RPMI8226 (cell line): ENCODE results near the gene PPP1R7.

Source experiments
- DNase-seq: peaks from one replicate; pipeline ENCODE4 v3.0.0-alpha.2; 2015

The PPP1R7 gene

DNA sequence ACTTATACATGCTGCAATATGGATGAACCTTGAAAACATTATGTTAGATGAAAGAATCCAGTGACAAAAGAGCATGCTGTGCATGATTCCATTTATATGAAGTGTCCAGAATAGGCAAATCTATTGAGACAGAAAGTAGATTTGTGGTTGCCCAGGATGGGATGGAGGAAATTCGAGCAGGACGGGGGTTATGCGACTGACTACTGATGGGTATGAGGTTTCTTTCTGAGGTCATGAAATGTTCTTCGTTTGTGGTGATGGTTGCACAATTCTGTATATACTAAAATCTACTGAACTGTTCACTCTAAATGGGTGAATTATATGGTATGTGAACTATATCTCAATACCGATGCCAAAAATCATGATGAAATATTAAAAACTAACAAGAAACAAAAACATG, 29.3 kb upstream of the PPP1R7 start:
- DNase-seq: no peak

DNA sequence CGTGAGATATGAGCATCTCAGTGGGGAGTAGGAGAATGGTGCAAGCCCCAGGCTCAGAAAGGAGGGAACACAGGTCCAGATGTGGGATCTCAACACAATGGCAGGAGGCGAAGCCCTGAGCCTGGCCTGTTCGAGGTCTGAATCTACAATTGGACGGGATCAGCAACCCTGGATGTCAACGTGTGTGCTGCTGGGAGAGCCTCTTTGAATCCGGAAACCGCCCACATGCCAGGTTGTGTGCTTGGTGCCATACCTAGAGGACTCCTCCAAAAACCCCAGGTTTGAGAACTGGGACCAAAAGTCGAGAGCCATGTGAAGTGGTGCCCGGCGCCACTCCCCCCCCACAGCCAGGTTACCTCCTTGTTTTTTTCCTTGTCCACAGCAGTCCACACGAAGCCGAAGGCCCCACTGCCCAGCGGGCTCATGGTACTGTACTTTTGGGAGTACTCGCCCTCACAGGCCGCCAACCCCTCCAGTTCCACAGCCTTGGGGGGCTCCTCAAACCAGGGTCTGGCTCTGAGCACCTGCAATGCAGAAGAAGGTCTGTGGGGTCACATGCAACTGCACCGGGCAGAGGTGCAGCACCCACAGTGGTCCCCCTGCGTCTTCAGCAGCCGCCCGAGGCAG, 27.8 kb upstream of the PPP1R7 start:
- DNase-seq: no peak

DNA sequence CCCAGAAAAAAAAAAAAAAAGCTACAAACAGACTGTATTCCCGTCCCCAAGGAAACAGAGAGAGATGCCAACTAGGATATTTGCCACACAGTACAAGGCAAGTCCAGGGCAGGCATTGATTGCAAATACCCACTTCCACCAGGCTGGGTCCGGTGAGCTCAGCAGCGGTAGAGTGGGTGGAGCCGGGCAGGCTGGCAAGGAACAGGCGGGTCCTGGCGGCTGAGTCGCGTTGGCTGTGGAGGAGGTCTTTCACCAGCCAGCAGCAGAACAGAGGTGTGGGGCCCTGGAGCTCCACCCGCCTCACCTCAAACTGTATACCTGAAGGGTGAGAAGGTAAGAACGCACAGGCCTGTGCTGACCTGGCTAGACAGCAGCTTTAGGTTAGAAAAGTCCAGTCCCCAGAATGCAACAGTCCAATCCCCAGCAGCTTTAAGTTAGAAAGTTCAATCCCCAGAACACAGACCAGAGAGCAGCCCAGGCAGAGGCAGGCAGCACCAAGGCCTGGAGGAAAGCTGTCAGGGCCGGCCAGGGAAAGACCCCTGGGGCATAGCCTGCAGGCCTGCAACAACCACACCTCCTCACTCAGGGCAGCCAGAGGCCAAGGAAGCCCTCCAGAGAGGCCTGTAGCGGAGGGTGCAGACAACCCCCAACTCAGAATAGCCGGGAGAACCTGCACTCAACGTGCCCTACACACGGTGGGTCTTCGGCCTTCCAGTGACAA, 26.3 kb upstream of the PPP1R7 start:
- no peak for DNase-seq

DNA sequence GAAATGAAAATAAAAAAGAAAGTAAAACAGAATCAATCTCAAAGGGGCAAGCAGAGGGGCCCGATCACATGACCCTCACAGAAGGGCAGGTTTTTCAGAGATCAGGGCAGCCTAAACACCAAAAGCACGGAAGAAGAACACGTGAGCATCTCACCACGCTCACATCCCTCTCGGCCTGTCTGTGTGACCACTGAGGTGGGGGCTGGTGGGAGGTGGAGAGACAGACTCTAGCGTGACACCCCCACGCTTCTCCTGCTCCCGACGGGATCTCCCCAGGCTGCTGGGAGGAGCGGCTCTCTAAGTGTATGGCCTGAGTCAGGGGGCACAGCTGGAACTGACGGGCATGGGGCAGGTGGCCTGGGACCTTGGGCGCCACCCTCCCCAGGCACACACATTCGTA, 24.6 kb upstream of the PPP1R7 start:
- no peak for DNase-seq

DNA sequence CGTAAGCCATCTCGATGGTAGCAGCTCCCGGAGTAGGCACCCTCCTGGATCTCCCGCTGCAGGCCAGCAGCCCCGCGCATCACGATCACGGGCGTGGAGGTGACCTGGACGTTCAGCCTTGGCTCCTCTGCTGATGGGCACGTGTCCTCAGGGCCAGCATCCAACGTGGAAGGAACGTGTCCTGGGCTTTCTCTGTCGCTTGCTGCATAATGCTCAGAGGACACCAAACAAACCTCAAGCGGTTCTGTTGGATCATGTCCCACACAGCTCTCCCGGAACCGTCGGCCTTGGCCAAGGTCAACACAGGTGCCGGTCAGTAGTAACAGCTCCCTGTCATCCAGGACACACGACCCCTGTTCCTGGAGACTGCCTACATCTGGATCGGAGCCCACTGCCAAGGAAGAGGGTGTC, 24.1 kb upstream of the PPP1R7 start:
- DNase-seq: no peak

DNA sequence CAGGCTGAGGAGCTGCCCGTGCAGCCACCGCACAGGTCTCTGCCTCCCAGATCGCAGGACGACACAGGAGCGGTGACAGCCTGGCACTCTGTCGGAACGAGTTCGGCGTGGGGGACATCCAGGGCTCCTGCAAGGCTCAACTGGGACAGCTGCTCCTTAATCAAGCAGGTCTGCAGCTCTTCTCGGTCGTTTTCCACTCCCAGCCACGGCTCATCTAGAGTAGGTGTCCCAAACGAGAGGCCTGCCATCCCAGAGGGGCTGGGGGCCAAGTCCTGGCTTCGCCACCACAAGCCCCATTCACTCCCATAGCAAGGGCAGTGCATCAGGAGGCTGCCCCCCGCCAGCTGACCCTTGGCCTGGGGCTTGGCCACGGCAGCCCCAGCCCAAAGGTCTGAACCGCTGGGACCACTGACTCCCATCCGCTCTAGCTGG, 23.5 kb upstream of the PPP1R7 start:
- DNase-seq: no peak

DNA sequence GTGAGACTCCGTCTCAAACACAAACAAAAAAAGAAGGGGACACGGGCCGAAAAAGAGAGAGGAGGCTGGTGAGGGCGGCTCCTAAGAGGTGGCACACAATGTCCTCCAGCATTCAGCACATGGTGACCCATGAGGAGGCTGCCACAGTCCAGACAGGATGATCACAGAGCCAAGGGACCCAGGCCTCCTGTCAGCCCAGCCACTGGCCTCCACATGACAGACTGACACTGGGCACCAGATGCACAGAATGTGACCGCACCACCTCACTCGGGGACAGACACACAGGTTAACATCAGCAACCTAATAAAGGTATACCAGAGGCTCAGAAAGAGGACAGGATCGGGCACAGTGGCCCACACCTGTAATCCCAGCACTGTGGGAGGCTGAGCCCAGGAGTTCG, 22.0 kb upstream of the PPP1R7 start:
- DNase-seq: no peak

DNA sequence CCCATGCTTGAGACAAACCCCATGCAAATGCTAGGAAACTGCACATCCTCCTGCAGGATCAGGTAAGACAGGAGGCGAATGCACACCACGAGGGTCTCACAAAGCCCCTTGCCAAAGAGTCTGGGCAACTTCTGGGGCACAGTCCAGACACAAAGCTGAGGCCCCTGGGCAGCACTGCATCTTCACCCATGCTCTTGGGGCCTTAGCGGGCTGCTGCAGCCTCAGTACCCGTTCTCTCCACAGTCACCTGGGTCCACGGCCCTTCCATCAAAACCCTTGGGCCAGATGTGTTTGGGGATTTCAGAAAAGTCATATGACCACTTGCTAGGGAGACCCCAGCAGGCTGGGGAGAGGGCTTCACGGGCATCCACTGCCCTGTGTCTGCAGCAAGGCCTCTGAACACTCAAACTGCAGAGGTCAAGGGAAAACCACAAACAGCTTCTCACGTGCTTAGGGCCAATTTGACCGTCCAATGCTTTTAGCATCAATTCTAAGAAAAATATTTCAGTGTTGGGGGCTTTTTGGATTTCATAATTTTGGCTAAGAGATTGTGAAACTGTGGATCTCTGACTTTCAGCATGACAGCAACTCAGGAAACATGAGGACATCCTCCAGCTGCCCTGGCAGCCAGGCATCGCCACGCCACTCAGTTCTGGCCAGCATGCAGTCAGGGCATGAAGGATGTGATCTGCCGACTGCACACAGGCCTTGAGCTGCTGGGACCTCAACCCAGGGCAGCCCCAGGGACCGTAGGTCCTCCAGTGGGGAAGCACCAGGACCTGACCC, 21.0 kb upstream of the PPP1R7 start:
- DNase-seq: no peak

DNA sequence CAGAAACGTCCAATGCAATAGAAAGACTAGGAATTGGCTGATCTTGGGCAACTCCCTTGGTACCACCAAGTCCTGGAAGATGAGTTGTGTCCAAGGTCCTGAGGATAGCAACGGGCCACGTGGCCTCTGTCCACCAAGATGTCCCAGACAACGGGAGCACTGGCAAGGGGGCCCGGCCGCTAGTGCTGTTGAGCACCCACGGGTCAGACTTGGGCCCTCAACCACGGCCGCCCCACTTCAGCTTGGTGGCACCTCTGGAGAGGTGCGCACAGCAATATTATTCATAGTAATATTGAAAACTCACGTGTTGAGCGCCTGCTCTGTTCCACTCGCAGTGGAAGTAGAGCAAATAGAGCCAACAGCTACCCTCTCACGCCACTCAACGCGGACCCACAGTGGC, 20.0 kb upstream of the PPP1R7 start:
- no peak for DNase-seq

DNA sequence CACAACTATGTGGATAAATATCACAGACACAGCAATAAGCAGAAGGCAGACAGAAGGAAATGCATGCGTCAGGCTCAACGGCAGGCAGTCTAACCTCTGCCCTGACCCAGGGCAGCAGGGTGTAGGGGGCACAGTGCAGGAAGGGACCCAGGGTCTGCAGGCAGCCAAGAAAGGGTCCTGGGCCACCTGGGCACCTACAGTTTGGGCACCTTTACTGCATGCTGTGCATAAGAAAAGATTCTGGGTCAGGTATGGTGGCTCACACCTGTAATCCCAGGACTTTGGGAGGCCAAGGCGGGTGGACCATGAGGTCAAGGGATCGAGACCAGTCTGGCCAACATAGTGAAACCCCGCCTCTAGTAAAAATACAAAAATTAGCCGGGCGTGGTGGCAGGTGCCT, 18.7 kb upstream of the PPP1R7 start:
- DNase-seq: no peak

DNA sequence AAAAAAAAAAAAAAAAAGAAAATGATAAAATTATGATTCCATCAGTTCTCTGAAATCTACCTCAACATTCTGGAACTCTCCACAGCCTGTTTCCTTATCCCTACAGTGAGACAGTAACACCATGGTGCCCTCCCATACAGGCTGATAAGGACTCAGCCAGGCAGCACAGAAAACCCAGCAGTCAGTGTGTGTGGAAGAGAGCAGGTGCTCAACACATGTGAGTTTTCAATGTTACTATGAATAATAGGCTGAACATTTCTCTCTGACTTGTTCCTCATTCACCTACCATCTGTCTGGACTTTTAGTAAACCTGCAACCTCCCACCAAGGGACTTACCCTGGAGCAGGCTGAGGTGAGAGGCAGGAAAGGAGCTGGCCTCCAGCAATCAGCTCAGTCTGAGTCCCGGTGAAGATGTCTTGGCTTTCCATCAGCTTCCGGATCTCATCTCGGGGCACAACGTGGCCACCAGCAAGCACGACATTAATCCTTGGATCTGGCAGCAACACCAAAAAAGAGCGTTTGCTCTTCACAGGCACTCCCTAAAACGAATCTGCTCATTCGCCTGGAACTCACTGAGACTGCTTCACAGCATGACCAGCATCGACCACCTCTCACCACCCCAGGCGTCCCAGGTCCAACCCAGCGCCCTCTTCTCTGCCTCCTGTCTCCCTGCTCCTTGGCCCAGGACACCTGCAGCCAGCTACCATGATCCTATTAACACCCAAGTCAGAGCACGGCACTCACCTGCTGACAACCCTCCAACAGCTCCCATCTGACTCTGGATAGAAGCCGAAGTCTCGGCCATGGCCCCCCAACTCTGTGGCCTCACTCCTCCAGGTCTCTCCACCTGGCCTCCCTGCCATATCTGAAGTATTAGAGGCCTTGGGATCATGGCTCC, 17.5 kb upstream of the PPP1R7 start:
- no peak for DNase-seq

DNA sequence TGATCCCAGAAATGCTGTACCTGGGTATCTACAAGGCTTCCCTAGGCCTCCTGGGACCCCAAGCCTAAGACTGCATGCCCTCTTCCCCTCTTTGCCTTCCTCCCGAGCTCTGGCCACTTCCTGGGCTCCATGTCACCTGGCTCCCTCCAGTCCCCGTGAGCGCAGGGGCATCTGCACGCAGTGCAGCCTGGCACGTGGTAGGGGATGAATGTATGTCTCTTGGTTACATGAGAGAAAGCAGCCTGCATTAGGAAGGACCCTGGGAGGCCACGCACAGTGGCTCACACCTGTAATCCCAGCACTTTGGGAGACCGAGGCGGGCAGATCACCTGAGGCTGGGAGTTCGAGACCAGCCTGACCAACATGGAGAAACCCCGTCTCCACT, 16.8 kb upstream of the PPP1R7 start:
- DNase-seq: no peak

DNA sequence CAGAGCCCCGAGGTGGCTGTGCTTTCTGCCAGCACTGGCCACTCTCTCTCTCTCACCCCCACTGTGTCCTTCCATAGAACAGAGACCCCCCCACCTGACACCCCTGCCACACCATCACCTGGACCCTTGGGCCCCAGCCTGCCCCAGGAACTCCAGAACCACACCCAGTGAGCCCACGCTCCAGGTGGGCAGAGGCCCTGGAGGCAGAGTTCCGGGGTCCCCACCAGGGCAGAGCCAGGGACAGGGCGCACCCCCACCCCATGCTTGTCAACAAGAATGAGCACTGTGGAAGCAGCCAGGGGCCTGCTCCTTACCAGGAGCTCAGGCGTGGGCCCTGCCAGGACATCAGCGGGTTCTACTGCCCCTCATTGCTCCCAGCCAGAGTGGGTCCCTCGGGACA, 15.6 kb upstream of the PPP1R7 start:
- no peak for DNase-seq

DNA sequence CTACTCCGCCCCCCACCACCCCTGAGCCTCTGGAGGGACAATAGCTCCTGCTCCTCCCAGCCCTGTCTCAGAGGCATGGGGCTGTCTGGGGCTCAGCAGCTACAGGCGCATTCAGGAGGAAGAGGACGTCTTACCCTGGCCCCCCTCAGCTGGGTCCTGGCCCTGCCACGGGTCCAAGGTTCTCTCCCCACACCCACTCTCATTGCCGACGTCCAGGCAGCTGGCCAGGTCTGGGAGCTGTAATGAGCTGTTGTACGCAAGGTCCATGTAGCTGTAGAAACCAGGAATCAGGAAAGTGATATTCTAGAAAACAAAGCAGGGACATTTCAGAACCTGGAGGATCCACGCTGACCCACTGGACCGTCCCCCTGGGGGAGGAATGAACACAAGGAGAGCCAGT, 14.5 kb upstream of the PPP1R7 start:
- no peak for DNase-seq

DNA sequence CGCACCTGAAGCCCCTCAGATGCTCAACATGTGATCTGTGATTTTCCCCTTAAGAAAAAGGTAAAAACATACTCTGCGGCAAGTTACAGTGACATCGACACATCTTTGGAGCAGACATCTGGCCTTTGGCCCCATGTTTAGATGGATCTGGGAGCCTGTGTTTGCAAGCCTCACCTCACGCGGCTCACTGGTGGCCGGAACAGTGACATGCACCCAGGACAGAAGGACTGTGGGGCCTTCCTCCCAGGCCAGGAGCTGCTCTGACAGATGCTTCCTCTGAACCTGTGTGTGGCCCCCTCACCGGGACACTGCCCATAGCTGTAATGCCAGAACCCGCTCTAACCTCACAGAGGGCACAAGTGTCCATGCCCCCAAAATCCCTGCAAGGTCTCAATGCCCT, 14.1 kb upstream of the PPP1R7 start:
- DNase-seq: no peak

DNA sequence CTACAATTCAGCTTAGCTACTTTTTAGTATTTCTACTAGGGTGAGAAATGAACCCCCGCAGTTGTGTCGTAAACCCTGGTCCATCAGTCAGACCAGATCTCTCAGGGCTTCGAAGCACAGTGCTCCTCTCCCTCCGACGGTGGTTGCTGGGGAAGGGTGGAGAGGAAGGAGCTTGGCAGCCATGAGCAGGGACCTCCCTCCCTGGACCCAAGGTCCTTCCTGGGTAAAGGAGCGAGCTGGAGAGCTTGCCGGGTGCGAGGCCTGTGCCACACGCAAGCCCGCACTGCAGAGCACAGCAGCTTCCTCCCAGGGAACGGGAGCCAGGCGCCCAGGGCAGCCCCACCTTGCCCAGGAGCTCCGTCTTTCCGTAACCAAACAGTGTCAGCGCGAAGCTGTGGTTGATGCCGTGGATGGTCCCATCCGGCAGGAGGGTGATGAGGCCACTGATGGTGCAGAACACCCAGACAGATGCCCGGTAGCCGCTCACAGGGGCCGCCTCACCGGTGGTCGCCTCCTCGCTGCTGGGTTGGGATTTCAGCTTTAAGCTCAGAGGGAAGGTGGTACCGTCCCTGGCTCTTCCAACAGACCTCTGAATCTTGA, 13.5 kb upstream of the PPP1R7 start:
- DNase-seq: no peak

DNA sequence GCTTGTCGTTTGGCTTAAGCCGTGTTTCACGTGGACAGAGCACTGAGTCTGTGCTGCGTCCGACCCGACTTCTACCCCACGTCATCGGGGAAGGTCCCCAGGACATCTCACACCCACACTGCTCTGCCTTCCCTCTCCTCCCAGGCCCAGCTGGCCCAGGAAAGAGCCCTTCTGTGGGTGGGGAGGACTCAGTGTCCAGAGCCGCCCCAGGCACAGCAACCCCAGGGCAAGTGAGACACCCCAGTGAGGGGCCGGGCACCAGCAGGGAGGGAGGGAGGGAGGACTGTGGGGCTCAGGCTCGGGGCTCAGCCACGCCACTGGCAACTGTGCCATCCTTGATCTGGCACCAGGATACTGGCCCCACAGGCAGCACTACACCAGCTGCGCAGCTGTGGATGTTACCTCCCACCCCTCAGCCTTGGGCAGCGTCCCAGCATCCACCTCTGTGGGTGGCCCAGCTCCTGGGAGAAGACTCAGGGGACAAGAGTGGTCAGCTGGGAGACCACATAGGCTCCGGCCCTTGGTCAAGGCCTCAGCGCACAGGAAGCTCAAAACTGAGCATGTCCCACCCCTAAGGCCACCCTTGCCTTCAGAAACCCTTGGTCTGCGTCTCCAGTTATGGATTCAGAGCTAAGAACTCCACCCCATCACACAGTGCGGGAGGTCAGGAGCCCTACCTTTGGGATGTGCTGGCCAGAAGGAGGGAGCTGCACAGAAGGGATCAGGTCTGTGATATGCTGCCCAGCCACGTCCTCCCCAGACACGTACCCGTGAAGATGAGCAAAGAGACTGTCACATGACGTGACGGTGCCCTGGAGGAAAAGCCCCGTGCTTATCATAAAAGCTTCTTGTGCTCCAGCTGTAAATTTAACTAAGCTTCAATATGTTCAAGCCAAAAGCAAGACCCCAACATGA, 12.7 kb upstream of the PPP1R7 start:
- DNase-seq: no peak

DNA sequence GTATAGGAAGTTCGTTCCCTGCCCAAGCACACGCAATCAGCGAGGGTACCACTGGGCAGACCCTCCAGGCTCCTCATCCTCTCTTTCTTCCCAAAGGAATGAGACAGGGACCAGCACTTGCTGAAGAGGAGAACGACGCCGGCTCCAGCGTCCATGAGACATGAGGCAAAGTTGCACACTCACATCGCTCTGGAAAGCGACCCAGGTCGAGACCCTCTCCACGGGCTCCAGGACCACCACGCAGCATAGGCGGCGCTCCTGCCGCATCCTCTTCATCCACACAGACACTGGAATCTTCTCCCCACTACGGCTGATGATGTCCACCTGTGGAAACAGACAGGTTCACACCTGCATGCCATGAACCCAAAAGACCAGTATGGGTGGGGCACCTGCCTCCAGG, 11.8 kb upstream of the PPP1R7 start:
- DNase-seq: no peak

DNA sequence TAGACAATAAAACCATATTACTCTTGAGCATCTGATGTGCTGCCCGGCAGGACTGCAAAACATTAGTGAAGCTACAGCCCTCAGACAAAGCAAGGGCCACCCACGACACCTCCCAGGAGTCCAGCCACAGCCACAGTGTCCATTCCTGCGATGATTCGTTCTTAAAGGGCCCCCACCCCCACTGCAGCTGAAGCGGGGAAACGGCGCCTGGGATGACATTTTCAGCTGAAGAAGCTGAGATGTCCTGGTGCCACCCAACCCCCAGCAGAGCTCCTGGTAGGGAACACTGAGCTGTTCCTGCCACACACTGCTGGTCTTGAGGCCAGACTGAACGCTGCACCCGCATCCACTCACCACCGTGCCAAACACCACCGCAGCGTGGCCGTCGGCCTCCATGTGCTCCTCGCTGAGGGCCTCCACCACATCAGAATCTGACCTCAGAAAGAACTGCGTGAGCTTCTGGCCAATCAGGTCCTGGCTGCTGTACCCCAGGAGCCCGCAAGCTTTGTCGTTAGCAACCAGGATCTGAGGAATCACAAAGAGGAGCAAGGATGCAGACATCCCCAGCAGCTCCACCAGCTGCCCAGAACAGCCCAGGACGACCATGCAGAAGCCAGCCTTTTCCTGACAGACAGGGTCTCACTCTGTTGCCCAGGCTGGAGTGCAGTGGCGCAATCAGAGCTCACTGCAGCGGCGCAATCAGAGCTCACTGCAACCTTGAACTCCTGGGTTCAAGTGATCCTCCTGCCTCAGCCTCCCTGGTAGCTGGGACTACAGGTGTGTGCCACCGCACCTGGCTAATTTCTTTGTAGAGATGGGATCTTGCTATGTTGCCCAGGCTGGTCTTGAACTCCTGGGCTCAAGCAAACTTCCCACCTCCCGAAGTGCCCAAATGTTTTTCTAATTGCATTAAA, 10.5 kb upstream of the PPP1R7 start:
- DNase-seq: no peak

DNA sequence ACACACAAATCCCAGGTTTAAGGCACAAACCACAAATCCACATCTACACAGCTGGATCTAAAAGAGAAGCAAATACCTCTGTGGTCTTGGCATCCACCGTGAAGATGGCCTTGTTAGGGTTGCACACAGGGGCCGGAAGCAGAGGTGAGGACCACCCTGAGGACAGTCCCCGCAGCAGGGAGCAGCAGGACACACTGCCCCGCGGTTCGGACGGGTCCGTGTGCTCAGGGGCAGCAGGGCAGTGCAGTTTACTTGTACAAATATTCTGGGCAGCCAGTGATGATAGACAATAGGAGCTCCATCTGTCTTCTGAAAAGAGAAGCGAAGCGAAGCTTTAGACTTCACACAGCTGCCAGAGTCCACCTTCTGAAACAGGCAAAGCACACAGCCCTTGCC, 9.8 kb upstream of the PPP1R7 start:
- DNase-seq: no peak
